T-helper 1 cell treated with Interleukin-12 subunit alpha and Interleukin-12 subunit beta and Interleukin-4 antibody, amounts not matched to agents 30 μg/mL and 1 μg/mL, for 36 hours (primary cell): ENCODE results near the gene SRP14.
"Not testable (repeated sequence)": the region's sequence is repeated elsewhere in the genome, so short reads cannot be mapped to it uniquely, and the experiment has no call there.

ENCODE experiments used
- H3K27ac Mint-ChIP-seq: one replicate; pipeline ENCODE4 v1.8.0; 2021; ENCODE audit warnings: mild to moderate bottlenecking, mixed read lengths
- H3K27me3 Mint-ChIP-seq: one replicate; pipeline ENCODE4 v1.8.0; 2021; ENCODE audit warnings: low read depth, mixed read lengths
- H3K36me3 Mint-ChIP-seq: one replicate; pipeline ENCODE4 v1.8.0; 2021; ENCODE audit warnings: low read depth, mixed read lengths
- H3K4me1 Mint-ChIP-seq: one replicate; pipeline ENCODE4 v1.8.0; 2021; ENCODE audit warnings: low read depth, mixed read lengths
- H3K4me3 Mint-ChIP-seq: one replicate; pipeline ENCODE4 v1.8.0; 2021; ENCODE audit warnings: mild to moderate bottlenecking, moderate library complexity, mixed read lengths
- H3K9me3 Mint-ChIP-seq: one replicate; pipeline ENCODE4 v1.8.0; 2021; ENCODE audit warnings: mixed read lengths

Gene SRP14

DNA sequence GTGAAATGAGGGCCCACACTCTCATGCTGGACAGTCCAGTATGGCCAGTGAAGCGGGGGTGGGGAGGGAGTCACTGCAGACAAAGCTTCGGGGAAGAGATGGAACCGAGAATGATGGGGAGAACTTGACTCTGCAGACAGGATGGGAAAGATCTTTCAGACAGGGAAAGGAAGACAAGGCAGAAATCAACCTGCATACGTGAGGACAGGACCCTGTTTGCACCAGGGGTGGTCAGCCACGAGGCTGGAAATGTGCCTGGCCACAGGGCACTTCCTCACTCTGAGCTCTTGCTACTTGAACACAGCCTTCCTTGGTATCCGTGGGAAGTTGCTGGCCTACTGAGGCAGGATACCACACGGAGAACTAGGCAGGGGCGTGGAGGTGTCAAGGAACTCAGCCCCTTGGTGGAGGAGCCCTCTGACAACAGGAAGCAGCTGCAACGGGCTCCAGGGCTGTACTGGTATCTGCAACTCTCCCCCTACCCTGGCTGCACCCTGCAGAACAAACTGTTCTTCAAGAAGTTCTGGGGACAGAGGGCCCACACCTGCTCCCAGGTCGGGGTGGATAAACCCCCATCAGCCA is 9.3 kb upstream of the SRP14 start:
- H3K4me3 Mint-ChIP-seq = peak overlapping the region; percentile 65
- peaks cover 62% of the 10 kb centered on the region for H3K4me1 Mint-ChIP-seq
- H3K27ac Mint-ChIP-seq = peak overlapping the region; percentile 96
- H3K36me3 Mint-ChIP-seq = peaks cover 16% of the 10 kb centered on the region
- H3K9me3 Mint-ChIP-seq = no peaks in the 10 kb centered on the region
- no peaks in the 10 kb centered on the region for H3K27me3 Mint-ChIP-seq

DNA sequence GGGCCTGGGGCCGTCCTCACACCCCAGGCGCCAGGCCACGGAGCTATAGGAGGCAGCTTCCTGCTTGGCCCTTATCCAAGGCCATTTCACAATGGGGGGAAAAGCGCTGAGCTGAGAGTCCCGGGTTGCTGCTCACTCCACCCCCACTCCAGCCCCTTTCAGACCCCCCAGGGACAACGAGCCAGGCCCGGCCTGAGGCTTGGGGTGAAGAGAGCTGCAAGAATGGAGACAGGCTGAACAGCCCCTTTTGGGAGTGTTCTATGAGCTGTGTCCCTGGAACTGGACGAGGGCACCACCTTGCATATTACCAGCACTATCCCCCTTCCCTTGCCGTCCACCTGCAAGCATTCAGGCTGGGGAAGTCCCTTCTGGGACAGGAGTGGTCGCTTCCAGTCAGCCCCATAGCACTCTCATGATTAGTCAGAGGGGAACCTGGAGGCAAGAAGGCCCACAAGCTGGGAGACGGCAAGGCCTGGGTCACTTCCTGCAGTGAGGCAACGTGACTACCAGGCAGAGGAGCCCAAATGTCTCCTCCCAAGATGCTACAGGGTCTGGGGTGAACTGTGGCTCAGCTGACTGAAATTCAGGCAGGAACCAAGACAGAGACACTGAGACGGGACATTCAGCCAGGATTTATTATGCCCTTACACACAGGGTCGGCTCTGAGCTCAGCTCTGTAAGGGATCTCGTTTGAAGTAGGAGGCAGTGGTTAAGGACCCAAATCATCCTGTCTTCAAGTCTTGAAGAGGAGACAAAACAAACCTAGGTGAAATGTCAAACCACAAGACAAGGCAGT is 8.6 kb upstream of the SRP14 start:
- peaks cover 16% of the 10 kb centered on the region for H3K36me3 Mint-ChIP-seq
- peak overlapping the region; percentile 96 for H3K27ac Mint-ChIP-seq
- no peaks in the 10 kb centered on the region for H3K27me3 Mint-ChIP-seq
- peak overlapping the region; percentile 65 for H3K4me3 Mint-ChIP-seq
- peaks cover 57% of the 10 kb centered on the region for H3K4me1 Mint-ChIP-seq
- H3K9me3 Mint-ChIP-seq = no peaks in the 10 kb centered on the region

DNA sequence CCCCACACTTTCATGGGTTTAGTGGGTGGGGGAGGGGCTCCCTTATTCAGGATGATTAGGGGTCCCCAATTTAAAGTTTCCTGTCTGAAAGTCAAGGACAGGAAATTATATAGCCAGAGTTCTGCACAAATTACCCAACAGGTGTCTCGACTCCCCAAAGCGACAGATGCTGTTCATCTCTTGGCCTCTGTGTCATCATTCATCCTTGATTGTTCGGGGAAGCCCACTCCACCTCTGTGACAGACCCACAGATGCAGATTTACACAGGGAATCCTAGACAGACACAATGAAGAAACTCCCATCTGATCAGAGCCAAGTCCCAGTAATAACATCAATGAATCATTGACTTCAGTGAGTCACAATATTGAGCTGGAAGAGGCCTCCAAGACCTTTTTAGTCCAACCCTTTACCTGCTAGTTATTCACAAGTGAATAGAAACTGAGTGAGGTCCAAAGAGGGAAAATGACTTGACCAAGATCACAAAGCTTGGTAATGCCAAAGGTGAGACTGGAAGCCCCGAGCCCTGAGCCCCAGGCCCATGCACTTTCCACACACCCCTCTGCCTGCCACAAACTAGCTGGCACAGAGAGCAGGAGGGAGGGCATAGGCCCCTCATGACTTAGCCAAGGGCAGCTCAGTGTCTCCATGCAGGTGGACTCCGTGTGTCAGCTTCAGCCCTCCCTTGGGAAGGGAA is 7.9 kb upstream of the SRP14 start:
- Mint-ChIP-seq H3K27ac (peak overlapping the region; percentile 67), H3K27me3 (no peaks in the 10 kb centered on the region)

DNA sequence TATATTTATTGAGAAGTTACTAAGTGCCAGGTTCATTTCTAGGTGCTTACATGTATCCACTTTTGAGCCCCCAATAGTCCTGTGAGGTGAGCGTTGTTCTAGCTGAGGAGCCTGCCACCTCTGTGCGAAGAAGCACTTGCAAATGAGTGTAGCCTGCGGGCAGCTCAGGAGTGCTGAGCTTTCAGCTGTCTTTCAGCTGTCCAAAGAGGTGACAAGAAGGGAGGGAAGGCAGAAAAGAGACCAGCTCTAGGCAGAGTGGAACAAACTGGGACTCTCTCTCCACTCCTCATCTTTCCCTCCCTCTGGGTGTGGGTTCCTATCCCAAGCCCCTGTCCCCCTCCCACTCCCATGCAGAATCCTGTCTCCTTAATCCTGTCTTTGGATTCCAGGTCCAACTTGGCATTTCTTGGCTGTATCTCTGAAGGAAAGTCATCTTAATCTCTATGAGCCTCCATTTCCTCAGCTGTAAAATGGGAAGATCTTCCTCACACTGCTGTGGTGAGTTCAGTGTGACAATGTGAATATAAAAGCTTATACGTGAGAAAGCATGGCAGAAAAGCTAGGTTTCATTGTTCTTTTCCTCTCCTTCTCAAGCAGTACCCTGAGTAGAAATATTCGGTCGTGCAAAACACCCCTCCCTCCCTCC is 6.7 kb upstream of the SRP14 start:
- H3K27me3 Mint-ChIP-seq = no peaks in the 10 kb centered on the region
- H3K27ac Mint-ChIP-seq = peak overlapping the region; percentile 56
- H3K9me3 Mint-ChIP-seq = no peaks in the 10 kb centered on the region
- peaks cover 16% of the 10 kb centered on the region for H3K36me3 Mint-ChIP-seq
- H3K4me1 Mint-ChIP-seq = peaks cover 51% of the 10 kb centered on the region
- no peak overlapping the region for H3K4me3 Mint-ChIP-seq

More for the DNA sequence above, 7.9 kb upstream of the SRP14 start:
- Mint-ChIP-seq H3K9me3 (no peaks in the 10 kb centered on the region), H3K4me1 (peaks cover 51% of the 10 kb centered on the region), H3K36me3 (peaks cover 16% of the 10 kb centered on the region), H3K4me3 (peak overlapping the region; percentile 19)

DNA sequence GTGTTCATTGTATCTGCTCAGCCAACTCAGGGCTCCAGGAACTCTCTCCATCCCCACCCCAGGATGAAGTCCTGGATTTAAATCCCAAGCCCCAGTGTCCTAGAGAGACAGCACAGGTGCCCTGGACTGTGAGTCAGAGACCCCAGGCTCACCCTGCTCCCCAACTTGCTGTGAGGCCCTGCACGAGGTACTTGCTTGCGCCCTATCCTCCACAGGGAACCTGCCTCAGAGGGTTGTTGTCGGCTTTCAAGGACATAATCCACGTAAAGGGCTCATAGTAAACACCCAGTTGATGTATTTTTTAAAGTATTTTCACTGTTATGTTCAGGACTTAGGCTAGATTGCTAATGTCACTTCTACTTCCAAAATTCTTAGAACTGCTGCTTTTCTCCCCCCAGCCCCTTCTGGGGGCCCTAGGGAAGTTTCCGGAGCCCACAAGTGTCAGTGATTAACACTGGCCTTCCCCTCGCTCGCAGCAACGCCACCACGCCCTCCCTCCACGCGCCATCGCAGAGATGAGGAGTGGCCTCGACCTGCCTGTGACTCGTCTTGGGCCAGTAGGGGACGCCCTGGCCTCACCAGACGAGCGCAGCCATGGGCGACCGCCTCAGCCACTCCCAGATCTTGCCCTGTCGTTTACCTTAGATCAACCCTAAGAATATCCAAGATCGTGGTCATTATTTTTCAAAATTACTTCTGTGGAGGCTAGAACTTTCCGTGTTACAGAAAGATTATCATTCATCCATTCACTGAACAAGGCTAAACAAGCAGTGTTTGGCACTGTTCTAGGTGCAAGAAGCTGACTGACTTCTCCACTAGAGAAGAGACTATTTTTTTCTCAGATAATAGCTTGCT is 6.0 kb upstream of the SRP14 start:
- H3K9me3 Mint-ChIP-seq = no peaks in the 10 kb centered on the region
- peak overlapping the region; percentile 13 for H3K4me3 Mint-ChIP-seq
- peaks cover 15% of the 10 kb centered on the region for H3K36me3 Mint-ChIP-seq
- H3K4me1 Mint-ChIP-seq = peaks cover 55% of the 10 kb centered on the region
- peak overlapping the region; percentile 56 for H3K27ac Mint-ChIP-seq
- H3K27me3 Mint-ChIP-seq = no peaks in the 10 kb centered on the region

DNA sequence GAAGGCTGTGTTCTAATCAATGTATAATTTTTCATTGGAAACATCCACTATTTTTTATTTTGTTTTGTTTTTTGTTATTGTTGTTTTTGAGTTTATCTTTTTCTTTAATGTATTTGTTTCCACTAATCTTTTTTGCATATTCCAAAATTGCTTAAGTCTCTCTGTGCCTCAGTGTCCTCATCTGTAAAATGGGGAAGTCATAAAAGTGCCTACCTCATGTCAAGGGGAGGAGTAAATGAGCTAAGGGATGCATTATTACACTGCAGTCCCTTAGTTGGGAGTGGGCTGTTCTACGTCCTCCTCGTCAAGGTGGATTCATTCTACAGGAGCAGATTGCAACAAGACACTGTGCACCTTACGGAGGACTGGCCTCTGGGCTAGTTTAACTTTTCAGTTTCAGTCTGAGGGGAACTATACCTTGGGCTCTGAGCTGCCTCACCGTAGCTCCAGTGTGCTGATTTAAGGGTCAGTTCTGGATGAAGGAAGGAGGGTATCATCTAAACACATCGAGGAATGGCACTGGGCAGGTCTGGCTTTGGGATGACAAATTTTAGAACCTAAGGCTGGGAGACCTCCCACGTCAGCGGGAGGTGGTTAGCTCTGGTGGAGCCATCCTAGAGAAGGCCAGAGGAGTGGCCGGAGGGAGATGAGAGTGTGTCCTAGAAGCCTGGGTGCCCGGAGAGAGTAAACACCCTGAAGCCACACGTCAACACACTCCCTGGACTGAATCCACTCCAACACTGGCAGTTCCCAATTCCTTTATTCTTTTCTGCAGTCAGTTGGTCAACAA is 5.1 kb upstream of the SRP14 start:
- H3K27me3 Mint-ChIP-seq = no peaks in the 10 kb centered on the region
- no peaks in the 10 kb centered on the region for H3K9me3 Mint-ChIP-seq
- H3K4me1 Mint-ChIP-seq = peaks cover 52% of the 10 kb centered on the region
- peak overlapping the region; percentile 35 for H3K27ac Mint-ChIP-seq
- H3K4me3 Mint-ChIP-seq = no peak overlapping the region
- peaks cover 11% of the 10 kb centered on the region for H3K36me3 Mint-ChIP-seq

DNA sequence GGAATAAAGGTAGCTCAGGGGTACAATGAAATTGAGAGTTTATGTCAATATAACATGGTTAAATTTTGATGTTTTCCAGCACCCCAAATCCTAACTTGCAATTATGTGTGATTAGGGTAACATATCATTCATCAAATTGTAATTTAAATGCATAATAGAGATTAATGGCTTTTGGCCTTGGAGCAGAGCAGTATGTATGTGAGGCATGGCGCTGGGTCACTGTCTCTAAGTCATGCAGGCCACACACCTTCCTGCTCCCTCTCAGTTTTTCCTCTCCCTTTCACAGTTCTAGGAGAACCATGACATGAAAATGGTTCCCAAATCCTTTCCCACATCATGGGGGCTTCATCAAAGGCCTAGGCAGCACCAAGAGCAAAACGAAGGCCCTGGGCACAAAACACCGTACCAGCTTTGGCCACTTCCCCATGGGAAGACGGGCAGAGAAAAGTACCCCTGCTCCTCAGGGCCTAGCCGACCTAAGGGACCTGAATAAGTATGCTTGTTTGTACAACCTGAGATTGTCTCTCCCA is 3.9 kb upstream of the SRP14 start:
- peaks cover 47% of the 10 kb centered on the region for H3K4me1 Mint-ChIP-seq
- no peak overlapping the region for H3K27ac Mint-ChIP-seq
- H3K9me3 Mint-ChIP-seq = no peaks in the 10 kb centered on the region
- no peaks in the 10 kb centered on the region for H3K27me3 Mint-ChIP-seq
- peaks cover 18% of the 10 kb centered on the region for H3K36me3 Mint-ChIP-seq
- no peak overlapping the region for H3K4me3 Mint-ChIP-seq

DNA sequence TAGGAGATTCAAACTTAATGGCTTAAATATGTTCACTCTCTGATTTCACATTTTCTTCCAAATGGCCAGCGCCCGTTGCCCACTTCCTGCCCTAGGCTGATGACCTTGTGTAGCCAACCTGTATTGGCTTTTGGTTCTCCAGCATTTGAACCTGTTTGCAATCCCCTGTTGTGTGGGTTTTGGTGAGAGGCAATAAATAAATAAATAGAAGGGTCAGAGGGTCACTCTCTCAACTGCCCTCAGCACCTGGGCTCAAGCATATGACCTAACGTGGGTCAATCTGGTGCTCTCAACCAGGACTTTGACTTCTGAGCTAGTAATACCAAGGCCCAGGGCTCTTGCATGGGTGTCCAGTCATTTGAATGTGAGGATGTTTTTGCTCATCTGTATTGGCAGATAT is 1.8 kb upstream of the SRP14 start:
- no peaks in the 10 kb centered on the region for H3K27me3 Mint-ChIP-seq
- H3K4me1 Mint-ChIP-seq = peaks cover 48% of the 10 kb centered on the region
- H3K36me3 Mint-ChIP-seq = peaks cover 31% of the 10 kb centered on the region
- H3K9me3 Mint-ChIP-seq = no peaks in the 10 kb centered on the region
- peak overlapping the region; percentile 87 for H3K27ac Mint-ChIP-seq
- no peak overlapping the region for H3K4me3 Mint-ChIP-seq

DNA sequence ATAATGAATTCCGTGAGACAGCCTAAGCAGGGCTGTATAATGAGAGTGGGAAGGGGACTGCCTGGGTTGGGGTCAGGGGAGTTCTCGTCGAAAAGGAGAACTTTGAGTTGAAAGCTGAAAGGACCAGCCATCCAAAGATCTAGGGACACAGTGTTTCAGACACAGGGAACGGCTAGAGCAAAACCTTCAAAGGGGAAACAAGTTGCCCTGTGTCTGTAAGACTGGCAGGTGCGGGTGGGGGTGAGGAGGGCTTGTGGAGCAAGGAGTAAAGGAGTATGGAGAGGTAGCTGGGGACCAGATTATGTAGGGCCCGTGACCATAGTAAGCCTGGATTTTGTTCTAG is 1.3 kb upstream of the SRP14 start:
- peak overlapping the region; percentile 81 for H3K4me3 Mint-ChIP-seq
- H3K36me3 Mint-ChIP-seq = peaks cover 34% of the 10 kb centered on the region
- peak overlapping the region; percentile 87 for H3K27ac Mint-ChIP-seq
- H3K27me3 Mint-ChIP-seq = no peaks in the 10 kb centered on the region
- peaks cover 44% of the 10 kb centered on the region for H3K4me1 Mint-ChIP-seq
- H3K9me3 Mint-ChIP-seq = no peaks in the 10 kb centered on the region

DNA sequence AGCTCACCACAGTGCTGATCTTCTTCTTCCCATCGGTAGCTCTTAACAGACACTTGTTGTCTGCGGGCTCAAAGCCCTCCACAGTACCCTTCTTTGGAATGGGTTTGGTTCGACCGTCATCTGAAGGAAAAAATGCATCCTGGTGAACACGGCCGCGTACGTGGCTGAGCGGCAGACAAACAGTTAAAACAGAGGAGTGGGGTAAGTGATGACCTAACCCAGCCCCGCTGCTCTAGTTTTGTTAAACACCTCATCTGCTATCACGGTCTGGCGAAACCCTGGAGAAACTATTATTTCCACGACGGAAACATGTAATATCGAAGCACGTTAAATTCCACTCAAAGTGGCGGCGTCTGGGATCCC is 725 bp downstream of the SRP14 start:
- Mint-ChIP-seq H3K4me1 (peaks cover 44% of the 10 kb centered on the region), H3K9me3 (no peaks in the 10 kb centered on the region), H3K36me3 (peaks cover 40% of the 10 kb centered on the region), H3K27ac (peak overlapping the region; percentile 93), H3K4me3 (peak overlapping the region; percentile 97), H3K27me3 (no peaks in the 10 kb centered on the region)

DNA sequence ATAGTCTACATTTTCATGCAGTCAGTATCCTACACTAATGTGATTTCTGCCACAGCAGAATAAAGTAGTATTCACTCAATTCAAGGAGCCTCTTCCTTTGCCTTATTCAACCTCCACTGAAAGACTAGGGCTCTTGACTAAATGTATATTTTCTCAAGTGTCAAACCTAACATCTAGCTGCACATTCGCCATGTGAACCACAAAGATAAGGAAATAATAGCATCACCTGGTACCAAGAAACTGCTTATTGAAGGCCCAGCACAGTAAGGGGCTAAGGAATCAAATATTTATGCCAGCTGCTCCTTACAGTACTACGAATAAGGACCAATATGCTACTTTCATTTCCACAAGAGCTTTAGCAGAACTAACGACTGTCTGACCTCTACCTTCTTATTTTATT is 1.3 kb downstream of the SRP14 start:
- Mint-ChIP-seq H3K36me3 (peaks cover 43% of the 10 kb centered on the region), H3K9me3 (no peaks in the 10 kb centered on the region), H3K4me1 (peaks cover 44% of the 10 kb centered on the region), H3K4me3 (peak overlapping the region; percentile 97), H3K27ac (peak overlapping the region; percentile 93), H3K27me3 (no peaks in the 10 kb centered on the region)

DNA sequence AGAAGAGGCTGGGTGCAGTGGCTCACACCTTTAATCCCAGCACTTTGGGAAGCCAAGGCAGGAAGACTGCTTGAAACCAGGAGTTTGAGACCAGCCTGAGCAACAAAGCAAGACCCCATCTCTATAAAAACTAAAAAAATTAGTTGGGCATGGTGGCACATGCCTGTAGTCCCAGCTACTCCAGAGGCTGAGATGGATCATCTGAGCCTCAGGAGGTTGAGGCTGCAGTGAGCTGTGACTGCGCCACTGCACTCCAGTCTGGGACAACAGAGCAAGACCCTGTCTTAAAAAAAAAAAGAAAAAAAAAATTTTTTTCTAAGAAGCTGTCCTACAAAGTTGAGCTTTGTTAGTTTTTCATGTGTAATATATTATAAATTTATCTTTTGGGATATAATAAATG is 3.8 kb downstream of the SRP14 start:
- H3K27me3 Mint-ChIP-seq, H3K27ac Mint-ChIP-seq, H3K9me3 Mint-ChIP-seq, H3K4me3 Mint-ChIP-seq: not testable (repeated sequence)
- Mint-ChIP-seq H3K36me3 (peaks cover 58% of the 10 kb centered on the region), H3K4me1 (peaks cover 32% of the 10 kb centered on the region)

DNA sequence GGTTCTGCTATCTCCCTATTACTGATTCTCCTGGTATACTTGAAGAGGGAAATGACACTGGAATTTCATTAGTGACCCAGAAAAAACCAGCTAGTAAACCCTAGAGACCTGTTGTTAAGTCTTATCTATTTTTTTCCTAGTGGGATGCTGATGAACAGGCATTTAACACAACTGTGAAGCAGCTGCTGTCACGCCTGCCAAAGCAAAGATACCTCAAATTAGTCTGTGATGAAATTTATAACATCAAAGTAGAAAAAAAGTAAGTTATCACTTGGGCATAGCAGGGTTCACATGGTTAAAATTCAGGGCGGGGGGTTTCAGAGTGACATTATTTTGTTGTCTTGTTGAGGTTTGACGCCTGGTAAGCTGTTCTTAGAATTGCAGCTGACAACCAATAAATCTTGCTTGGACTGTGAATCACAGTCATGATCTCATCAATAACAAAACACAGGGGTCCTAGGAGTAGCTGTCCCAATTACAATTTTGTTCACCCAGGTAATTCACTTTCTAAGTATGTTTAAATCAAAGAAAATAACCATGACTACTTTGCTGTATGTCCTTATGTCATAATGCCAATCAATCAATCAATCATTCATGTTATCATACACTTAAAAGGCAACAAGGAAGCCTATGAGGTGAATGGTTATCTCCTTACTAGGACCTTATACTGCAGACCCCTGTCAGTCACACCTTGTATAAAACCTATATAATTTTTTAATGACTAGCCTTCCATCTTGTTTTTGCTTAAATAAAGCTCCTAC is 4.6 kb downstream of the SRP14 start:
- H3K9me3 Mint-ChIP-seq = no peaks in the 10 kb centered on the region
- no peaks in the 10 kb centered on the region for H3K27me3 Mint-ChIP-seq
- peaks cover 63% of the 10 kb centered on the region for H3K36me3 Mint-ChIP-seq
- no peak overlapping the region for H3K4me3 Mint-ChIP-seq
- H3K4me1 Mint-ChIP-seq = peaks cover 27% of the 10 kb centered on the region
- no peak overlapping the region for H3K27ac Mint-ChIP-seq
